SK-N-MC (cell line): ENCODE results near the gene DNAH17.

Source experiments
- DNase-seq: peaks from one replicate; pipeline ENCODE4 v3.0.0-alpha.2; 2011; ENCODE audit warnings: low read depth, low spot score
- H3K27ac ChIP-seq: fragments of 200-600 bp; sonication (generic); 2 replicates; pipeline ENCODE4 v1.5.1; 2016; ENCODE audit warnings: mixed run types
- H3K36me3 ChIP-seq: fragments of 200-600 bp; sonication (generic); 2 replicates; pipeline ENCODE4 v1.6.1; 2017; ENCODE audit warnings: antibody characterized with exemption, low read length, mixed read lengths; ENCODE audit not compliant: insufficient read depth
- H3K4me3 ChIP-seq: fragments of 200-600 bp; sonication (generic); 2 replicates; pipeline ENCODE4 v1.5.1; 2016
- H3K9ac ChIP-seq: fragments of 200-600 bp; sonication (generic); 2 replicates; pipeline ENCODE4 v1.8.0; 2017; ENCODE audit warnings: mixed run types, mixed read lengths; ENCODE audit not compliant: insufficient read length
- H3K9me3 ChIP-seq: fragments of 200-600 bp; sonication (generic); 2 replicates; pipeline ENCODE4 v1.6.1; 2017; ENCODE audit warnings: low read depth, mild to moderate bottlenecking, antibody characterized with exemption, low read length, moderate library complexity, mixed read lengths
- EZH2 ChIP-seq: fragments of 200-600 bp; sonication (generic); IDR thresholded peaks from one replicate; pipeline ENCODE4 v1.6.1; 2017; ENCODE audit warnings: antibody characterized with exemption
- FOXP2 ChIP-seq: optimal IDR thresholded peaks from 2 replicates; pipeline ENCODE3; 2011; ENCODE audit warnings: mild to moderate bottlenecking, moderate library complexity; ENCODE audit not compliant: insufficient read depth; ENCODE audit errors: extremely low read length, control extremely low read depth
- POLR2AphosphoS5 ChIP-seq: IDR thresholded peaks from 2 replicates; pipeline ENCODE4 v1.6.1; 2012; ENCODE audit warnings: mild to moderate bottlenecking, low read depth, low read length, borderline replicate concordance

The DNAH17 gene

DNA sequence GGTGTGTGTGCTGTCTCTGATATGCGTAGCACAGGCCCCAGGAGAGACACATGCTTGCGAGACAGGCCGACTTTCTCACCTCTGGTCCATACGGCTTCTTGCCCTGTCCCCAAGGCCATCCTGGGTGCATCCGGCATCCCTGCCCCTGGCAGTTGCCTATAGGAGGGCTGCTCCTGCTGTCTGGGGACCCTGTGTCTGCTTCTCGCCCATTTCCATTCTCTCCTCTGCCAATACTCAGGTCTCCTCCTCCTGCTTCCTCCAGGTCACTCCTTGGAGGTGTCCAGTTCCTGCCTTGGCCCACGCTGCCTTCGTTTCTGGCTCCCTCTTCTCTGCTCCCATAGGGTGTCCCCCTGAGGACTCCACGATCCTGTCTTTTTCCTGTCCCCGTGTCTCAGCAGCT is 89.0 kb downstream of the DNAH17 start:
- H3K9ac ChIP-seq, result no peak overlapping the region
- no peak overlapping the region for H3K4me3 ChIP-seq
- DNase-seq, result no peak
- no peak overlapping the region for H3K27ac ChIP-seq
- no peaks in the 10 kb centered on the region for H3K9me3 ChIP-seq
- TF ChIP-seq POLR2AphosphoS5 (no peak), FOXP2 (no peak), EZH2 (no peak)
- H3K36me3 ChIP-seq, result no peaks in the 10 kb centered on the region

DNA sequence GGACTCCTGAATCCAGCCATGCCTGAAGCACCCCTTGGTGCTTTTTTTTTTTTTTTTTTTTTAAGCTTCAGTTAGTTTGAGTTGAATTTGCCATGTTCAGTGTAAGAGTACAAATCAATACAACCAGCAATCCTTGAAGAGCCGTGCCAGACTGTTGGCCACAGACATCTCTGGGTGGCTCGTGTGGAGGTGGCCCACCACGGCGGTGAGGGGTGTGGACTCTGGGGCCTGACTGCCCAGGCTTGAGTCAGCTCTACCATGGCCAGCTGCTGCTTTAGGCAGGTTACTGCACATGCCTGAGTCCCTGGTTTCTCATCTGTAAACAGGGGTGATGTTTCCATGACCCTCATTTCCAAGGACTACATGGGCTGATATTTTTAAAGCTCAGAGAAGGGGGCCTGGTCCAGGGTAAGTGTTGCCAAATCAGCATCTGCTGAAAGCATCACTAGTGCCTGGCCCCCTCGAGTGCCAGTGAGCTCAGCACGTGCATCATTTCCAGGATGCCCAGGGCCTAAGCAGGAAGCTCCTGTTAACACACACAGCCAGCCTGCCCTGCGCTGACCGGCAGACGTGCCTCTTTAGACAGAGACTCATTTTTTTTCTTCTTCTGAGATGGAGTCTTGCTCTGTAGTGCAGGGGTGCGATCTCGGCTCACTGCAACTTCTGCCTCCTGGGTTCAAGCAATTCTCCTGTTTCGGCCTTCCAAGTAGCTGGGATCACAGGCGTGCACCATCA is 90.1 kb downstream of the DNAH17 start:
- no peak overlapping the region for H3K9ac ChIP-seq
- no peak for TF ChIP-seq FOXP2
- no peak for TF ChIP-seq POLR2AphosphoS5
- TF ChIP-seq EZH2, result no peak
- no peaks in the 10 kb centered on the region for H3K36me3 ChIP-seq

DNA sequence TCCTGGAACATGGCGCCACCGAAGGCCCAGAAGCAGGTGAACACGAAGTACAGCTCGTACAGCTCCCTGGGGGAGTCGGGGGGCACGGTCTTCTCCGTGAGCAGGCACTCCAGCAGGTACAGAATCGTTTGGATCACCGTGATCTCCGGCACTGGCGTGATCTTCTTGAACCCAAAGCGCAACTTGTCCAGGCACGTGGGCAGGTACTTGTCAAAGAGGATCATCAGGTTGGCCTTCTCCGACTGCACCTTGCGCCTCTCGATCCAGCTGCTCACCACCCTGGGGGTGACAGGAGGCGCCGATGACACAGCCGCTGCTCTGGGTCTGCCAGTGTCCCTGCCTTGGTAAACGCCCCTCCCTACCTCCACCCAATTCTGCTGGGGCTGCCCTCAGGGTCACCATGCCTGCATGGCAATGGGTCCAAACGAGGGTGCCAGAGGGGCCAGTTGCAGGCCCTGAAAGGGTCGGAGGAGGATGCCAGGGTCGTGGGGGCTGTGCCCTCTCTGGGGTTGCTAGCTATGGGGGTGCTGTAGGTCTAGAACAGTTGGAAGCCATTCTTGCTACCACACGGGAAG is 90.9 kb downstream of the DNAH17 start:
- no peak for DNase-seq
- no peaks in the 10 kb centered on the region for H3K9me3 ChIP-seq
- H3K36me3 ChIP-seq, result no peaks in the 10 kb centered on the region
- no peak overlapping the region for H3K27ac ChIP-seq
- no peak overlapping the region for H3K9ac ChIP-seq
- TF ChIP-seq FOXP2 (no peak), EZH2 (no peak), POLR2AphosphoS5 (no peak)
- no peak overlapping the region for H3K4me3 ChIP-seq

More for the DNA sequence above, 90.1 kb downstream of the DNAH17 start:
- H3K4me3 ChIP-seq, result no peak overlapping the region
- H3K27ac ChIP-seq, result no peak overlapping the region
- DNase-seq, result no peak
- H3K9me3 ChIP-seq, result no peaks in the 10 kb centered on the region

DNA sequence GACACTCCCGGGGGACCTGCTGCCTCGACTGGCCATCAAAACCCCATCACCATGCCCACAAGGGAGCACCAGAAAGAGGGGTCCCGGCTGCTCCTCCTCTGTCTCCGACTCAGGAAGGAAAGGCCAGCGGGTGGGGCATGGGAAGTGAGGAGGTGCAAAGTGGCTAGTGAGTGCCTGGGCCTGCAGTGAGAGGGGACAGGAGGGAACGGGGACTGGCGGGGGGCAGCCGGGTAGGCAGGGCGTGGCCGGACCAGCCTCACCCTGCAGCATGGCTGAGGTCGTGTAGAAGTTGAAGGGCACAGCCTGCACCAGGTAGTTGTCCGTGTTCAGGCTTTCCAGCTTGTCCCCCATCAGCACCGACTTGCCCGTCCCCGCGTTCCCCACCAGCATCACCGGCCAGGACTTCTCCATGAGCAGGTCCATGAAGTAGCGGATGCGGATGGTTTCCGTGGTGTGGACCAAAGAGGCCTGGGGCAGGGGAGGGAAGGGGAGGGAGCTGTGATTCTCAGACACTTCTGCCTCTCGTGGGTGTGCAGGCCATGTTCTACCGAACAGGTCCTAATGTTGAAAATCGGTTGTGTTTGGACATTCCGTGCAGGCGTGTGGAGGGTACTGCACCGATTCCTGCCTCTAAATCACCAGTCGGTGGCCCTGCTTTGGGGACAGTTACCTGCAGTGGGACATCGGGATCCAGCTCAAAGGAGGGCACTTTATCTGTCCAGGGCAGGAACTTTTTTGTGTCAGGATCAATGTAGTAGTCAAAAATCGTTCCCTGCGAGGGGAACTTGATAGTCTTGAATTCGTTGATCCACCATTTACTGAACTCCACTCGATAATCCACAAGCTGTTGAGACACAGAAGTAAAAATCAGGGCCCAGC is 91.7 kb downstream of the DNAH17 start:
- DNase-seq, result no peak
- Histone ChIP-seq H3K4me3 (peak overlapping the region; percentile 80), H3K9ac (peak overlapping the region; percentile 71), H3K9me3 (no peaks in the 10 kb centered on the region), H3K27ac (no peak overlapping the region), H3K36me3 (no peaks in the 10 kb centered on the region)
- TF ChIP-seq POLR2AphosphoS5, result no peak
- TF ChIP-seq EZH2, result no peak

DNA sequence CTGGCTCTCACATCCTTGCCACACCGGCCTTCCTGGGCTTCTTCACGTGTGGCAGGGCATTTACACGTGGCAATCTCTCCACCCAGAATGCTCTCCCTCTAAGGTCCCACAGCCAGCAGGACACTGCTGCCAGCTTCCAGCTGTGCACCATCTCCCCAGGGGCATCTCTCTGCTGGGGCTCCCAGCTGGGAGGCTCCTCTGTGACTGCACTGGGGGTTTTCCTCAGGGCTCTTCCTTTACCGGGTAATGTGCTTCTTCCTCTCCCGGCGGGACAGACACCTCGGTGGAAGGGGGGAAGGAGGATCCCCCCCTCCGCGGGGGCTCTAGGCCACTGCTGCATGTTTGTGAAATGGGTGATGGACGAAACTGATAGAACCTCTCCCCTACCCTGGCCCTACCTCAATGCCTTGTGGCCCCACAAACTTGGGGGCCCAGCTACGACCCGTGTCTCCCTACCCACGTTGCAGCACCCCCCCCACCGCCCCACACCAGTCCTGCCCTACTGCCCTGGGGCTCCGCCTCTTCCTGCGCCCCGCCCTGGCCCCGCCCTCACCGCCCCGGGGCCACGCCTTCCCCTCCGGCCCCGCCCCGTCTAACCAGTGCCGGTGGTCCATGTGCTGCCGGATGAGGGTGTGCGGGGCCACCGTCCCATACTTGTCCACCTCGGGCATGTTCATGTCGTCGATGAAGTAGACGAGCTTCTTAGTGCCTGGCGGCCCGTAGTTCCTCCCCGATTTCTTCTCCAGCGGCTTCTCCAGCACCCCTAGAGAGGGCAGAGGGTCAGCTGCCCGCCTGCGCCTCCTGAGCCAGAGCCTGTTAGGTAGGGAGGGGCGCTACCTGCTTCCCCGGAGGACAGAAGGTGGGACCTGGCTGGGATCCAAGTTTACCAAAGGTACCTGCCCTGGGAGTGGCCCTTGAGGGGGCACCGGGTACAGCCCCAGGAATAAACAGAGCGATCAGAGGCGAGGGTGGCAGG is 92.6 kb downstream of the DNAH17 start:
- no peaks in the 10 kb centered on the region for H3K9me3 ChIP-seq
- H3K4me3 ChIP-seq, result peak overlapping the region; percentile 80
- peak overlapping the region; percentile 71 for H3K9ac ChIP-seq
- peak overlapping the region; percentile 63; the same call in 1 of the 2 replicates for H3K27ac ChIP-seq
- no peak for DNase-seq
- TF ChIP-seq FOXP2 (no peak), POLR2AphosphoS5 (peak; percentile 51; the same call in 1 of the 2 replicates), EZH2 (no peak)
- H3K36me3 ChIP-seq, result no peaks in the 10 kb centered on the region

DNA sequence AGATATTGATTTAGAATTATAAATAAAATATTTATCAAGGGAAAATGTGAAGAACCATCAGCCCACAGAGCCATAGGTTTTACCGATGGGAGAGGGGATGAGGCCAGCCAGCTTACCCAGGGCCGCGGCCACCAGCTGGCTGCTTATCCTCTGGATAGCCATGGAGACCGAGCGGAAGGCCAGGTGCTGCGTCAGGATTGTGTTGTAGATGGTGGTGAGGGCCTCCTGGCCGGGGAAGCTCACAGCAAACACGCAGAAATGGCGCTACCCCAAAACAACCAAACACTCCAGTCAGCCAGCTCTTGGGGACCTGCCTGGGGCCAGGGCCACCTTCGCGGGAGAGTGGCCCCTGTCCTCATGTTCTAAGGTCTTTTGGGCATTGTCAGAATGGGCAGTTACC is 97.8 kb downstream of the DNAH17 start:
- H3K36me3 ChIP-seq, result no peaks in the 10 kb centered on the region
- H3K4me3 ChIP-seq, result no peak overlapping the region
- no peak overlapping the region for H3K27ac ChIP-seq
- TF ChIP-seq POLR2AphosphoS5 (no peak), EZH2 (no peak), FOXP2 (no peak)
- H3K9ac ChIP-seq, result no peak overlapping the region
- no peaks in the 10 kb centered on the region for H3K9me3 ChIP-seq
- DNase-seq, result no peak

DNA sequence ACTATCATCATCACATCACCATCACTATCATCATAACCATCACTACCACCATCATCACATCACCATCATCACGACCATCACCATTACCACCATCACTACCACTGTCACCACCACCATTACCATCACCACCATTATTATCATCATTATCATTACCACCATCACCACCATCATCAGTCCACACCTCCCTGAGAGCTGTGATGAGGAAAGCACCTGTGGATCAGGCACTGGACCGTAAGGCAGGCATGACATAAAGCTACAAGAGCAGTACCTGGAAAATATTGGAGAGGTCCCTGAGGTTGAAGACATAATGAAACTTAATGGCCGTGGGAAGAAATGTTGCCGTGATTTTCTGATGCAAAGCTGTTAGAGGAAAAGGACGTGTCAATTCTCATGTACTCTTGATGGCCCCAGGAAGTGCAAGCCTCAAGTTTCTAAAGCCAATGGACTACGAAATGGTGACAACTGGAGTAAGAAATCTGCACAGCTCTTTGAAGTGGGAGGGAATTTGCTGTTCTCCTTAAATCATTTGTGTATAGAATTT is 98.4 kb downstream of the DNAH17 start:
- no peak overlapping the region for H3K4me3 ChIP-seq
- H3K36me3 ChIP-seq, result no peaks in the 10 kb centered on the region
- DNase-seq, result no peak
- H3K9ac ChIP-seq, result no peak overlapping the region
- TF ChIP-seq FOXP2 (no peak), POLR2AphosphoS5 (no peak), EZH2 (no peak)
- H3K9me3 ChIP-seq, result no peaks in the 10 kb centered on the region
- no peak overlapping the region for H3K27ac ChIP-seq
